Transverse colon (tissue), 4 donors: ENCODE results near the gene CLSTN1. TPM values are rescaled to one million over a fixed set of nuclear protein-coding genes. Genes with fewer than 3 reads are reported as not detected.

Experiments used
- DNase-seq: peaks from one replicate; pipeline ENCODE4 v3.0.0-alpha.2; 2019
- H3K27ac ChIP-seq, 4 donors: fragments of 200-600 bp; sonication (generic); 2 replicates each; pipeline ENCODE4 v1.5.1; 2016 to 2018; ENCODE audit warnings: inconsistent platforms in 4 of 4
- H3K27me3 ChIP-seq: fragments of 200-600 bp; sonication (generic); 2 replicates; pipeline ENCODE4 v1.5.1; 2017; ENCODE audit warnings: inconsistent platforms
- H3K36me3 ChIP-seq, 4 donors: fragments of 200-600 bp; sonication (generic); 2 replicates each; pipeline ENCODE4 v1.5.1; 2017 to 2019; ENCODE audit warnings: inconsistent platforms in 4 of 4
- H3K4me1 ChIP-seq, 4 donors: fragments of 200-600 bp; sonication (generic); 2 replicates each; pipeline ENCODE4 v1.5.1; 2017 to 2020; ENCODE audit warnings: inconsistent platforms in 4 of 4
- H3K4me3 ChIP-seq, 4 donors: fragments of 200-600 bp; sonication (generic); 1 replicate in 1 of 4; 2 replicates in 3 of 4; pipeline versions ENCODE4 v1.5.1 to v1.6.1; 2017 to 2019; ENCODE audit warnings: inconsistent platforms in 4 of 4
- H3K9me3 ChIP-seq, 2 donors: fragments of 200-600 bp; sonication (generic); 2 replicates each; pipeline ENCODE4 v1.5.1; 2017 to 2019; ENCODE audit warnings: inconsistent platforms in 2 of 2
- CTCF ChIP-seq, 5 experiments: fragments of 200-600 bp in 3 of 5; fragments of 450-650 bp in 2 of 5; sonication (generic) in 3 of 5; IDR thresholded peaks; 1 replicate in 2 of 5; 2 replicates in 3 of 5; pipeline ENCODE4 v1.5.1; 2016 to 2017; ENCODE audit warnings: antibody characterized with exemption in 5 of 5, inconsistent platforms in 3 of 5, mild to moderate bottlenecking in 2 of 5, moderate library complexity in 1 of 5
- EP300 ChIP-seq: sonication (generic); formaldehyde crosslinking; IDR thresholded peaks from one replicate; pipeline ENCODE4 v1.6.1; 2017; ENCODE audit warnings: antibody characterized with exemption, low read depth
- POLR2A ChIP-seq: fragments of 450-650 bp; IDR thresholded peaks from one replicate; pipeline ENCODE4 v1.6.1; 2016; ENCODE audit warnings: antibody characterized with exemption, mild to moderate bottlenecking, moderate library complexity
- POLR2AphosphoS5 ChIP-seq, 3 donors: sonication (generic); formaldehyde crosslinking; IDR thresholded peaks; one replicate each; pipeline ENCODE4 v1.6.1; 2016; ENCODE audit warnings: antibody characterized with exemption in 3 of 3
- WGBS, 2 donors: methylation state at CpG; one replicate each; pipeline ENCODE4 v1.1.5; 2018; ENCODE audit warnings: low coverage in 1 of 2; 5-methylcytosine and 5-hydroxymethylcytosine counted together
- in situ Hi-C, 4 donors: fragments of 200-750 bp; cut with MboI; loops; one replicate each; pipeline versions ENCODE4 v1.15.0 to v1.15.1; 2017; ENCODE audit warnings: low sequenced_read_pairs in 3 of 4, low pct_ligation_motif_present in 1 of 4, low pct_unique_long_range_greater_than_20kb in 1 of 4
- intact Hi-C: fragments of 100-400 bp; cut with DNase I; formaldehyde crosslinking; loops from one replicate; pipeline ENCODE4 v1.15.1; 2023; ENCODE audit warnings: low total_unique reads
- total RNA-seq, 4 donors: library from RNA; depleted of rRNA; stranded (reverse); fragments of >200 nt; gene quantifications; one replicate each; pipeline ENCODE4 v1.1.0, GENCODE V29; 2016

Gene CLSTN1
- total RNA-seq, 4 donors from 2014 or later, result 118 to 191 (median 143) TPM

GRCh38 chr1:9687120-9687873 is 136.5 kb downstream of the CLSTN1 start:
- TF ChIP-seq POLR2A, result no peak
- WGBS, 2 donors, result 2% methylated on average over 31 of the region's 42 CpGs; no CpG with 5 or more reads in 1 of the 2 donors
- H3K4me1 ChIP-seq, result peaks cover 9 to 42% (median 35%) of the 10 kb centered on the region in 4 donors

GRCh38 chr1:9684801-9685200 is 139.0 kb downstream of the CLSTN1 start:
- Histone ChIP-seq H3K36me3 (no peaks in the 10 kb centered on the region), H3K27ac (no peak overlapping the region), H3K27me3 (peaks cover 37% of the 10 kb centered on the region), H3K9me3 (no peaks in the 10 kb centered on the region), H3K4me1 (peaks cover 9 to 28% (median 26%) of the 10 kb centered on the region in 4 donors), H3K4me3 (no peak overlapping the region)
- no peak for TF ChIP-seq CTCF (IDR thresholded peaks at IDR 0.05)
- no peak for TF ChIP-seq POLR2AphosphoS5 (IDR thresholded peaks at IDR 0.05)
- TF ChIP-seq EP300, result no peak
- no peak for TF ChIP-seq POLR2A
- intact Hi-C loops (no loop called here), in situ Hi-C loops (no loop called here)
- WGBS, 2 donors, result 75 to 96% methylated on average over 1 of the region's 1 CpG
- no peak for DNase-seq

More at GRCh38 chr1:9687120-9687873, 136.5 kb downstream of the CLSTN1 start:
- no peaks in the 10 kb centered on the region for H3K9me3 ChIP-seq
- intact Hi-C loops (no loop called here), in situ Hi-C loops (no loop called here)
- peak overlapping the region; percentile 20 to 69 (median 32) for H3K27ac ChIP-seq
- peak overlapping the region; percentile 24 to 81 (median 38) for H3K4me3 ChIP-seq
- H3K36me3 ChIP-seq, result no peaks in the 10 kb centered on the region
- peaks cover 48% of the 10 kb centered on the region for H3K27me3 ChIP-seq
- peak; percentile 66 for DNase-seq

- Histone ChIP-seq H3K9me3 (no peaks in the 10 kb centered on the region), H3K36me3 (no peaks in the 10 kb centered on the region), H3K27me3 (peaks cover under 1% of the 10 kb centered on the region), H3K27ac (no peak overlapping the region), H3K4me3 (no peak overlapping the region), H3K4me1 (no peaks in the 10 kb centered on the region)
- intact Hi-C loops, result no loop called here
- in situ Hi-C loops, result no loop called here
- TF ChIP-seq POLR2A (no peak), EP300 (no peak), POLR2AphosphoS5 (IDR thresholded peaks at IDR 0.05) (no peak), CTCF (IDR thresholded peaks at IDR 0.05) (no peak)
- 61 to 92% methylated on average over 4 to 6 of the region's 6 CpGs for WGBS, 2 donors
- no peak for DNase-seq
These were observed 142.9 kb downstream of the CLSTN1 start for GRCh38 chr1:9680828-9681227.

GRCh38 chr1:9680091-9680490 is 143.7 kb downstream of the CLSTN1 start:
- Histone ChIP-seq H3K4me3 (no peak overlapping the region), H3K27me3 (no peaks in the 10 kb centered on the region), H3K36me3 (no peaks in the 10 kb centered on the region), H3K27ac (no peak overlapping the region), H3K4me1 (no peaks in the 10 kb centered on the region), H3K9me3 (no peaks in the 10 kb centered on the region)
- TF ChIP-seq CTCF (IDR thresholded peaks at IDR 0.05), result no peak
- TF ChIP-seq POLR2AphosphoS5 (IDR thresholded peaks at IDR 0.05), result no peak
- TF ChIP-seq EP300, result no peak
- TF ChIP-seq POLR2A, result no peak
- in situ Hi-C loops (no loop called here), intact Hi-C loops (no loop called here)
- no peak for DNase-seq
- 89% methylated on average over 2 of the region's 2 CpGs; no CpG with 5 or more reads in 1 of the 2 donors for WGBS, 2 donors

Other genes with a start within 250 kb of the CLSTN1 start
- 10 to 100 TPM in 1 of 4 donors, 1 to 10 TPM in 3; 2.6 to 19.7 (median 6.0) TPM for gene TMEM201, start 235.1 kb downstream of the CLSTN1 start, total RNA-seq
- gene PIK3CD, start 172.2 kb downstream of the CLSTN1 start, total RNA-seq, result 1 to 10 TPM in 3 of 4 donors, under 1 TPM in 1; 0.20 to 6.7 (median 4.1) TPM
- gene CTNNBIP1, start 86.3 kb upstream of the CLSTN1 start, total RNA-seq, result 10 to 100 TPM in 3 of 4 donors, 1 to 10 TPM in 1; 7.9 to 24.4 (median 15.7) TPM
- gene LZIC, start 119.4 kb upstream of the CLSTN1 start, total RNA-seq, result 10 to 100 TPM; 10.7 to 41.0 (median 26.6) TPM
- gene NMNAT1, start 119.5 kb upstream of the CLSTN1 start, total RNA-seq, result 10 to 100 TPM in 3 of 4 donors, 1 to 10 TPM in 1; 7.1 to 39.8 (median 17.9) TPM
- gene RBP7, start 173.3 kb upstream of the CLSTN1 start, total RNA-seq, result 1 to 10 TPM in 2 of 4 donors, not detected in 2; 2.3 to 3.3 TPM
- gene UBE4B, start 209.0 kb upstream of the CLSTN1 start, total RNA-seq, result 100 to 1,000 TPM in 1 of 4 donors, 10 to 100 TPM in 3; 35.1 to 145 (median 78.7) TPM